Activated CD8-positive, alpha-beta memory T cell treated with anti-CD3 and anti-CD28 coated beads, Interleukin-2, amount 10 ng/mL, durations not matched to agents 7 days and 5 days (primary cell): Measurements from ENCODE around the gene CABLES1. TPM values are rescaled to one million over a fixed set of nuclear protein-coding genes. Genes with fewer than 3 reads are reported as not detected.
"Not testable (repeated sequence)": the region's sequence is repeated elsewhere in the genome, so short reads cannot be mapped to it uniquely, and the experiment has no call there.

Experiments used
- ATAC-seq: fragments of 150-1000 bp; cut with Tn5 transposase; one replicate; pipeline ENCODE4 v1.10.0; 2021; ENCODE audit warnings: moderate library complexity
- CTCF ChIA-PET: fragments of 350-600 bp; sonication (Branson Sonifier 250); formaldehyde crosslinking; loops from one replicate; lab custom pipeline; 2021; ENCODE audit warnings: antibody characterized with exemption; lab: Charles Lee
- DNase-seq: peaks from one replicate; pipeline ENCODE4 v3.0.0-alpha.2; 2020
- H3K27ac Mint-ChIP-seq: one replicate; pipeline ENCODE4 v1.8.0; 2021; ENCODE audit warnings: mild to moderate bottlenecking, mixed read lengths
- H3K27me3 Mint-ChIP-seq: one replicate; pipeline ENCODE4 v1.8.0; 2021; ENCODE audit warnings: mixed read lengths
- H3K36me3 Mint-ChIP-seq: one replicate; pipeline ENCODE4 v1.8.0; 2021; ENCODE audit warnings: mild to moderate bottlenecking, mixed read lengths
- H3K4me1 Mint-ChIP-seq: one replicate; pipeline ENCODE4 v1.8.0; 2021; ENCODE audit warnings: mixed read lengths
- H3K4me3 Mint-ChIP-seq: one replicate; pipeline ENCODE4 v1.8.0; 2021; ENCODE audit warnings: mild to moderate bottlenecking, moderate library complexity, mixed read lengths
- H3K9me3 Mint-ChIP-seq: one replicate; pipeline ENCODE4 v1.8.0; 2022; ENCODE audit warnings: low read depth, mixed read lengths
- total RNA-seq, 2 experiments: library from RNA; stranded (reverse); gene quantifications; one replicate each; pipeline ENCODE4 v1.2.3, GENCODE V29; 2021

Gene CABLES1
- total RNA-seq, 2 experiments from 2014 or later = 2.1 to 8.6 TPM

- DNase-seq = no peak
- Mint-ChIP-seq H3K36me3 (peaks cover 18% of the 10 kb centered on the region), H3K4me1 (peaks cover 55% of the 10 kb centered on the region), H3K4me3 (no peak overlapping the region), H3K9me3 (no peaks in the 10 kb centered on the region), H3K27me3 (no peaks in the 10 kb centered on the region), H3K27ac (no peak overlapping the region)
- CTCF ChIA-PET = no interaction called here
- no peak for ATAC-seq
Observed at GRCh38 chr18:23235336-23235735, 100.1 kb downstream of the CABLES1 start.

- Mint-ChIP-seq H3K36me3 (peaks cover 15% of the 10 kb centered on the region), H3K9me3 (no peaks in the 10 kb centered on the region), H3K4me1 (peaks cover 50% of the 10 kb centered on the region), H3K4me3 (no peak overlapping the region), H3K27ac (peak overlapping the region; percentile 40), H3K27me3 (no peaks in the 10 kb centered on the region)
- CTCF ChIA-PET = no interaction called here
- DNase-seq (no peak), ATAC-seq (no peak)
Observed at GRCh38 chr18:23235860-23236259, 100.6 kb downstream of the CABLES1 start.

DNA sequence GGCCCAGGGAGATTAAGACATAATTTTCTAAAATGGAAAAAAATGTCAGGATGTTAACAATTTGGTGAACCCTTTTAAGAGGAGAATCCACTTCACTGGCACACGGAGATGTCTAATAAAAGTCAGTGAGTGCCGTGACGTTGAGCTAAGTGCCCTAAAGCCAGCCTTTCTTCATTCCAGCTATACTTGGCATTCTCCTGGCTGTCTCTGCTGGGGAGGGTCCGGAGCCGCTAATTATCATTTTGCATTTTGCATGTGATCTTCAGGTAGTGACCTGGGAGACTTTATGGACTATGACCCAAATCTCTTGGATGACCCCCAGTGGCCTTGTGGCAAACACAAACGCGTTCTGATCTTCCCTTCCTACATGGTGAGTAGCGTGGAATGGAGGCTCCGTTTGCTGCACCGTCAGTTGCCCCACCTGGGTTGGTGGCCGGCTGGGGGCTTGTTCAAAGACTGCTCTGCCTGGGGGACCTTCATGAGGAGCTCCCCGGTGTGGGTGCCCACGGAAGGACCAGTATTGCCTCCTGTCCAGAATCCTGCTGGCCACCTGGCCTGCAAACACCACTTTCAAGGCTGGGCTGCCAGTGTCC, 101.7 kb downstream of the CABLES1 start:
- CTCF ChIA-PET = interaction anchor here (0.6 to 2.4 kb wide), 4 partner anchors 68 to 214 kb away, joined by 3 to 11 read pairs (median 4); no protein-coding TSS in a partner anchor
- Mint-ChIP-seq H3K36me3 (peaks cover 9% of the 10 kb centered on the region), H3K9me3 (no peaks in the 10 kb centered on the region), H3K27ac (no peak overlapping the region), H3K4me1 (peaks cover 43% of the 10 kb centered on the region), H3K4me3 (no peak overlapping the region), H3K27me3 (no peaks in the 10 kb centered on the region)
- DNase-seq (no peak), ATAC-seq (no peak)

DNA sequence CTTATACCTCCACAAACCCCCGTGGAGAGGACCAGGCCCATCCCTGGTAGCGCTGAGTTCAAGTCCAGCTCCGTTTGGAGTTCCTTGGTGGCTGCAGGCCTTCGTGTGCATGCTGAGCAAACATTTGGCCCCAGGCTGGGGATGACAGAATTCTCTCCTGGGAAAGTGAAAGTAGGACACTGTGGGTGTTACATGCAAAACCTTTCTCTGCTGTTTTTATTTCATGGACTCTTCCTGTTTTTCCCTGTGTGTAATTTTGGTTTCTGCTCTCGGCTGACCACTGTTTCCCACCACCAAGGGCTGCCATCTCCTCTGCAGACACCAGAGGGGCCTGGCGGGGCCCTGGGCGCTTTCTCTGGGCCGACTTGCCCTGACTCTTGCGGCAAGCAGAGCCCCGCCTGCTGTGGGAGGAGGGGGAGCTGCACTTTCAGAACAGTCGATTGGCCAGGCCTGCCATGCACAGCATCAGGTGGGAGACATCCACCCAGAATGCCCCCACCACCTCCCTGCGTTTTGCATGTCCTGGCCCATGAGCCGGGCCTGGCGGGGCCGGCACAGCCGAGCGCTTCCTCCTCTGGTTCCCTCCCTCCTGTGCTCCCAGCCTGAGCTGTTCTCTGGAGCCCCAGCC, 102.4 kb downstream of the CABLES1 start:
- H3K9me3 Mint-ChIP-seq = no peaks in the 10 kb centered on the region
- H3K27ac Mint-ChIP-seq = peak overlapping the region; percentile 79
- peaks cover 5% of the 10 kb centered on the region for H3K36me3 Mint-ChIP-seq
- H3K4me1 Mint-ChIP-seq = peaks cover 42% of the 10 kb centered on the region
- DNase-seq (peak; percentile 76), ATAC-seq (peak; percentile 81)
- CTCF ChIA-PET = interaction anchor here (0.6 to 2.4 kb wide), 7 partner anchors 10 to 214 kb away, joined by 3 to 11 read pairs (median 3); no protein-coding TSS in a partner anchor
- H3K4me3 Mint-ChIP-seq = peak overlapping the region; percentile 49
- H3K27me3 Mint-ChIP-seq = no peaks in the 10 kb centered on the region

GRCh38 chr18:23238152-23238531, 102.9 kb downstream of the CABLES1 start:
- Mint-ChIP-seq H3K27me3 (no peaks in the 10 kb centered on the region), H3K4me1 (peaks cover 39% of the 10 kb centered on the region), H3K9me3 (no peaks in the 10 kb centered on the region), H3K27ac (peak overlapping the region; percentile 79), H3K36me3 (peaks cover 1% of the 10 kb centered on the region), H3K4me3 (peak overlapping the region; percentile 37)
- CTCF ChIA-PET = interaction anchor here (0.7 to 2.4 kb wide), 6 partner anchors 9 to 120 kb away, joined by 3 to 11 read pairs (median 4); no protein-coding TSS in a partner anchor
- DNase-seq (no peak), ATAC-seq (no peak)

DNA sequence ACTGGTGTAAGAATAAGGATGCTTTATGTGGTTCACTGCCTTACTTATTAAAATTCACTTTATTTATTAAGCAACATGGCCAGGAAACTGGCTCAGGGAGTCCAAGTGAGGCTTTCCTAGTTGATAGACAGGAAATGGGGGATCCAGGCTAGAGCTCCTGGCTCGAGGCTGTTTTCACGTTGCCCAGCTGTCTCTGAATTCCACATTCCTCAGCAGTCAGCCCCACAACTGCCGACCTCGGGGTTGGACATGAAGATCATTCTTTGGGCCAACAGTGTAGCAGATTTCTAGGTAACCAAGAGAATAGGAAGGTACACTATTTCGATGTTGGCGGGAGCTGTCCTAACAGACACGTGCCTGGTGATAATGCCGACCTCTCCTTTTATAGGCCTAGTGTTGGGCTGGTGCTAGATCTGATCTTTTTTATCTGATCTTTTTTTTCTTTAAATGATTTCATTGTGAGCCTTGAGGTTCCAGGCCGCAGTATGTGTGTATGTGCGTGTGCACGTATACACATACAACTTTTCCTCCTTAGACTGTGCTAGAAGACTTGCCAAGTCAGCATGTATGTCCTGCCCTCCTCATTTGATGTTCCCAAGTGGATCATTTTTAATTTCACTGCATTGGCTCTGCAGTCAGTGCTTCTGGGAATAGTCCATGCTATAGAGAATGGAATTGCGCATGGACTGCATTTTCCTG, 103.5 kb downstream of the CABLES1 start:
- no peak for DNase-seq
- Mint-ChIP-seq H3K4me3 (no peak overlapping the region), H3K4me1 (peaks cover 39% of the 10 kb centered on the region), H3K36me3 (peaks cover 1% of the 10 kb centered on the region), H3K27me3 (no peaks in the 10 kb centered on the region), H3K9me3 (no peaks in the 10 kb centered on the region), H3K27ac (peak overlapping the region; percentile 79)
- CTCF ChIA-PET = interaction anchor here (1.0 to 2.4 kb wide), 3 partner anchors 9 to 120 kb away, joined by 3 to 11 read pairs (median 4); no protein-coding TSS in a partner anchor
- ATAC-seq = no peak

- no peak overlapping the region for H3K27ac Mint-ChIP-seq
- DNase-seq = no peak
- H3K4me3 Mint-ChIP-seq = no peak overlapping the region
- ATAC-seq = no peak
- H3K9me3 Mint-ChIP-seq = no peaks in the 10 kb centered on the region
- CTCF ChIA-PET = interaction anchor here (1.0 to 1.9 kb wide), 2 partner anchors 10 to 12 kb away, joined by 3 to 4 read pairs; no protein-coding TSS in a partner anchor
- H3K27me3 Mint-ChIP-seq = no peaks in the 10 kb centered on the region
- H3K36me3 Mint-ChIP-seq = peaks cover 1% of the 10 kb centered on the region
- peaks cover 38% of the 10 kb centered on the region for H3K4me1 Mint-ChIP-seq
Observed at GRCh38 chr18:23239350-23239692, 104.0 kb downstream of the CABLES1 start.

- Mint-ChIP-seq H3K27ac (no peak overlapping the region), H3K4me1 (peaks cover 35% of the 10 kb centered on the region), H3K27me3 (no peaks in the 10 kb centered on the region), H3K36me3 (peaks cover 1% of the 10 kb centered on the region), H3K4me3 (no peak overlapping the region), H3K9me3 (no peaks in the 10 kb centered on the region)
- CTCF ChIA-PET = no interaction called here
- no peak for DNase-seq
- ATAC-seq = no peak
Observed at GRCh38 chr18:23239885-23240608, 104.8 kb downstream of the CABLES1 start.

GRCh38 chr18:23240609-23240930, 105.3 kb downstream of the CABLES1 start:
- peaks cover 35% of the 10 kb centered on the region for H3K4me1 Mint-ChIP-seq
- no peaks in the 10 kb centered on the region for H3K9me3 Mint-ChIP-seq
- H3K36me3 Mint-ChIP-seq = peaks cover 1% of the 10 kb centered on the region
- no peak overlapping the region for H3K27ac Mint-ChIP-seq
- no peaks in the 10 kb centered on the region for H3K27me3 Mint-ChIP-seq
- ATAC-seq (no peak), DNase-seq (no peak)
- no peak overlapping the region for H3K4me3 Mint-ChIP-seq
- CTCF ChIA-PET = no interaction called here

GRCh38 chr18:23241833-23242496, 106.7 kb downstream of the CABLES1 start:
- not testable (repeated sequence) for H3K9me3 Mint-ChIP-seq, ATAC-seq, H3K4me3 Mint-ChIP-seq, H3K27ac Mint-ChIP-seq, H3K27me3 Mint-ChIP-seq, DNase-seq, H3K36me3 Mint-ChIP-seq
- CTCF ChIA-PET = interaction anchor here (1.6 kb wide), 1 partner anchor 111 kb away, joined by 4 read pairs; no protein-coding TSS in a partner anchor
- H3K4me1 Mint-ChIP-seq = peaks cover 31% of the 10 kb centered on the region

GRCh38 chr18:23243178-23243577, 107.9 kb downstream of the CABLES1 start:
- no peak for ATAC-seq
- no peak for DNase-seq
- no peak overlapping the region for H3K4me3 Mint-ChIP-seq
- H3K9me3 Mint-ChIP-seq = no peaks in the 10 kb centered on the region
- H3K27ac Mint-ChIP-seq = no peak overlapping the region
- CTCF ChIA-PET = interaction anchor here (1.6 kb wide), 1 partner anchor 112 kb away, joined by 4 read pairs; no protein-coding TSS in a partner anchor
- H3K4me1 Mint-ChIP-seq = peaks cover 19% of the 10 kb centered on the region
- peaks cover 1% of the 10 kb centered on the region for H3K36me3 Mint-ChIP-seq
- no peaks in the 10 kb centered on the region for H3K27me3 Mint-ChIP-seq

DNA sequence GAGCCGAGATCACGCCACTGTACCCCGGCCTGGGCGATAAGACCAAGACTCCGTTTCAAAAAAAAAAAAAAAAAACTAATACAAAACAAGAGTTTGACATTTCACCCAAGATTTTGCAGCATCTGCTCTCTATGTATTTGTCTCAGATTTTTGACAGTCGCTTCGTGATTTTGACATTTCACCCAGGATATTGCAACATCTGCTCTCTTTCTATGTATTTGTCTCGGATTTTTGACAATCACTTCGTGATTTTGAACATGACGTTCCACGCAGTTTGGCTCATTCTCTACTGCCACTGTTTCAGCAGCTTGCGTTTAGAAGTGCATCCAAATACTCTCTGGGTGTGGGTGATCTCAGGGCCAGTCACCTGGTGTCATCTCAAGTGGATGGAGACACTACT, 108.5 kb downstream of the CABLES1 start:
- H3K9me3 Mint-ChIP-seq = no peaks in the 10 kb centered on the region
- no peak for ATAC-seq
- CTCF ChIA-PET = no interaction called here
- peaks cover 1% of the 10 kb centered on the region for H3K36me3 Mint-ChIP-seq
- H3K27me3 Mint-ChIP-seq = no peaks in the 10 kb centered on the region
- H3K4me3 Mint-ChIP-seq = no peak overlapping the region
- H3K27ac Mint-ChIP-seq = no peak overlapping the region
- H3K4me1 Mint-ChIP-seq = peaks cover 14% of the 10 kb centered on the region
- DNase-seq = no peak

- H3K27ac Mint-ChIP-seq = no peak overlapping the region
- H3K4me3 Mint-ChIP-seq = no peak overlapping the region
- peaks cover 2% of the 10 kb centered on the region for H3K27me3 Mint-ChIP-seq
- CTCF ChIA-PET = no interaction called here
- H3K36me3 Mint-ChIP-seq = peaks cover 1% of the 10 kb centered on the region
- H3K4me1 Mint-ChIP-seq = peaks cover 10% of the 10 kb centered on the region
- no peak for ATAC-seq
- DNase-seq = no peak
- no peaks in the 10 kb centered on the region for H3K9me3 Mint-ChIP-seq
Observed at GRCh38 chr18:23244401-23244800, 109.1 kb downstream of the CABLES1 start.
